HG03139 (cell line): ENCODE results near the gene CRAMP1.

Experiments
- ATAC-seq: cut with Tn5 transposase; IDR thresholded peaks from one replicate; pipeline ENCODE4 v1.9.1; 2021; ENCODE audit not compliant: unreplicated experiment

CRAMP1 gene

DNA sequence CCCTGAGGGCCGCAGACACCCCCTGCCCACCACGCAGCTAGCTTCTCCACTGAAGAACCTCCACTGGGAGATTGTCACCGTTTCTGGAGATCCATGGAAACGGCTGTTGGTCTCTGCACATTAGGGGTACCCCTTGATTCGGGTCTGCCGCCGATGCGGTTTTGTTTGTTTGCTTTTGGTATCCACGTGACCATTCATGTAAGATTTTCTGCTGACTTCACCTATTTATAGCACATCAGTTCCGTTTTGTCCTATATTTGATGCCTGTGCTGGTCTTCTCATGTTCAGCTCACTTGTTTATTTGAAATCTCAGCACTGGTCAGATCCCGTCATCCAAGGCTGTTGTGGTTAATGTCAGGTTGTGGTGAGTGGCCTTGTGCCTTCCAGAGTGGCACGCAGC lies 21.1 kb downstream of the CRAMP1 start:
- ATAC-seq = no peak

DNA sequence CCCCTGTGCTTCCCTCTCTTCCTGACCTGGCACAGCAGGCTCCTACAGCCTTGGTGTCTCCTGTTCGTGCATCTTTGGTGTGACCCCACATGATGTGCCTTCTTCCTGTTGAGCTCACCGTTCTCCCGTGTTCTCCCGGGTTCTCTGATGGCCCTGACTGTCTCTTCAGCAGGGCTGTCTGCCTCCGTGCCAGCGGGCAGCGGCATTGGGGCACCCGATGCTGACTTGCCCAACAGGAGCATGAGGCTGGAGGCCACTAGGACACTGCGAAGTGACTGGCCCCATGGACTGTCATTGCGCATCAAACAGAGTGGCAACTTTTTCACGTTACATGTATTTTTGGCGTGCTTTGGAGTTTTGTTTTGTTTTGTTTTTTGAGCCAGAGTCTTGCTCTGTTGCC lies 22.4 kb downstream of the CRAMP1 start:
- ATAC-seq = no peak

DNA sequence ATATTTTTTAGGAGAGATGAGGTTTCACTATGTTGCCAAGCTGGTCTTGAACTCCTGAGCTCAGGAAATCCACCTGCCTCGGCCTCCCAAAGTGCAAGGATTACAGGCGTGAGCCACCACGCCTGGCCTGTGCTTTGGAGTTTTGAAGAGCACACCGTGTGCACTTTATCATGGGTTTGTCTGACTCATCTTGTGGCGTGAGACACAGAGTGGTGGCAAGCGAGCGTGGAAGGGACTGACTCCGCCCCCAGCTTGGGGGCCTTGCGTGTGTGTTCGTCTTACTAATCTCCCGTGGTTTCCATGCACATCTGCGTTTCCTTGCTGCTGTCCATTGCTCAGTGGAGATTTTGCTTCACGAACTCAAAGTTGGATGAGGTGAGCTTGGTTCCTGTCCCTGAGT lies 22.9 kb downstream of the CRAMP1 start:
- ATAC-seq = no peak

DNA sequence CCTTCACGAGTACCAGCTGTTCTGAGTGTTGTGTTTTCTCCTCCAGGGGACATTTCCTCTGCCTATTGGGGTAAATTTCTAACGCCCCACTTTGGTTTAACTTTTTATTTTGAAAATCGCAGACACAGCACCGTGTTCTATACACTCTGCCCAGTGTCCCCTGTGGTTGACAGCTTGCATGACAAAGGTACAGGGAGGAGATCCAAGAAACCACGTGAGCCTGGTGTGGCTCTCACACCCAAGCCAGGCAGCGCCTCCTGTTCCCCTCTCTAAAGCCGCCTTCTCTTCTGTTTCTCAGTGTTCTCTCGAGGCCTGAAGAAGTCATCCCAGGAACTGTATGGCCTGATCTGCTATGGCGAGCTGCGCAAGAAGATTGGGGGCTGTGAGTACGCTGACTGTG lies 25.4 kb downstream of the CRAMP1 start:
- ATAC-seq = no peak

DNA sequence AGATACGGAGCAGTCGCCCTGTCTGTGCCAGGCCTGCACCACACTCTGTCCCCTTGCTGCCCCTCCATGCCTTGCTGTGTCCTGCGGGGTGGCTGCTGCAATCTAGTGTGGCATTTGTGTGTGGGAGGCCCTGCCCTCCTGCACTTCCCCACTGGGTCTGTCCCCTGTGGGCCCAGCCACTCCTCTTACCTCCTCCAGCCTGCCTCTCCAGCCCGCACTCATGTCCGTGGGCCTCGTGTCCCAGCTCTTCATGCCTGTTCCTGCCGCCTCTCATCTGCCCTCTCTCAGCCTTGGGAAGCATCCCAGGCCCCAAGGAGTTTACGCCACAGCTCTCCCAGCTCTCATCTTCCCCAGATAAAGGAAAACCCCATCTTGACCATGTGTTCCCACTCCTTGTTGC lies 26.6 kb downstream of the CRAMP1 start:
- ATAC-seq = no peak

DNA sequence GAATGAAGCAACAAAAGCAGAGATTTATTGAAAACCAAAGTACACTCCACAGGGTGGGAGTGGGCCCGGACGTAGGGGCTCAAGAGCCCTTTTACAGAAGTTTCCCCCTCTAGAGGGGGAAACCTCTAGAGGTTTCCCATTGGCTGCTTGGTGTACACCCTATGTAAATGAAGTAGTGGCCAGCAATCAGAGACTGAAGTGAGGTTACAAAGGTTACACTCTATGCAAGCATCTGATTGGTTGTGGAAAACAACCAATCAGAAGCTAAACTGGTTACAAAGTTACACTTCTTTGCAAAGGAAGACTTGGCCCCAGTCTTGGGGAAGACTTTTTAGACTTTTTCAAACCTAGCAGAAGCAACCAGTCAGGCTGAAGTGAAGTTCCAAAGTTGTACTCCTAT lies 27.1 kb downstream of the CRAMP1 start:
- ATAC-seq = no peak

DNA sequence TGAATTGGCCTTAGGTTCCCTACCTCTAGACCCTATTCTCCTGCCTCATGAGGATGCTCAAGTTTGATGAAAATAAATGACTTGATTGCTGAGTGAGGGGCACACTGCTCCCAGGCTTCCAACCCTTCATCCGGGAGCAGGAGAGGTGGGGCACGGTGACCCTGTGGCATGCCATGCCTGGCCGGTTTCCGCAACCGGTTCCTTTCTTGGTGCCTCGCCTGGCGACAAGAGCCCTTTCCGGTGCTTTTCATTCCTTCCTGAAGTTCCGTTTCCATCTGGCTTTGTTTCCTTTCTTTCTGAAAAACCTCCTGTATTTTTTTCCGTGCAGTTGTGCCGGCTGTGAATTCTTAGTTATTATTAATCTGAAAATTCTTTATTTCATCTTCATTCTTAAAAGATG lies 27.7 kb downstream of the CRAMP1 start:
- ATAC-seq = no peak

DNA sequence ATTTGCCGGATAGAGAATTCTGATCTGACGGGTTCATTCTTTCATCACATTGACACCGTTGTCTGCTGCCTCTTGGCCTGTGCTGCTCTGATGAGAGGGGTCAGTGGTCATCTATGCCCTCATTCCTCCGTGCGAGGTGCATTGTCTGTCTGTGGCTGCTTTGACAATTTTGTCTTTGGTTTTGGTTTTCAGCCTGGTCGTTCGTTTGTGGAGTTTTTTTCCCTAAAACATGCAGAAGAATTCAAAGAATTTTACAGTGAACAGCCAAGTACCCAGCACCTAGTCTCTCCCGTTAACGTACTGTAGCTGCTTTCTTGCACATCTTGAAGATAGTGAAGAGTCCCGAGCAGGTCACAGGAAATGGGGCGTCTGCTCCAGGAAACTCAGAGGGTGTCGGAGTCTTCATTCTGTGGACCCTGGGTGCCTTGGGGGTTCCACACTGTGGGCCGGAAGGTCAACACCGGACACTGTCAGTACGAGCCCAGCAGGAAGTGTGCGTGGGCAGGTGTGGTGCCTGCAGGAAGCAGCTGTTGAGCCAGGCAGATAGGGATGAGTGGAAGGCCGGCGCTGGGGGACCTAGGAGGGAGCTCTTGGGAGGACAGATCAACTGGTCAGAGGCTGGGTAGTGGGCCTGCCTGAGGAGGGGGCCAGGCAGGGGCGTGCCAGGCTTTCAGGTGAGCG lies 28.2 kb downstream of the CRAMP1 start:
- no peak for ATAC-seq

DNA sequence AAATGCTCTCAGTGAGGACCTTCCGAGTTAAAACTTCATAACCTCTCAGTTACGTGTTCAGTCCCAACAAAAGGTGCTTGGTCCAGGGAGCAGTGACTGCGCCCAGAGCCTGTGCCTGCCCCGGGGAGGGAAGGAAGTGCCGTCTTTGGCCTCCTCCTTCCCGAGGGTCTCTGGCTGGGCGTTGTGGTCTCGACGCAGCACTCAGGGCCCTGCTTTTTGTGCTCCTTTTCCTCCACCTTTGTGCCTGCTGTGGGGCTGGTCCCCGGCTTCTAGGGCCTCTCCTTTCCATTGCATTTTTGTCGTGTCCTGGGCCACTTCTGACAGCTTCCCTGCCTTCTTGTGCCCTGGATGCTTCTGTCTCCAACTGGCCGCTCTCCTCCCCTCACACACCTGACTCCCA lies 29.1 kb downstream of the CRAMP1 start:
- no peak for ATAC-seq

DNA sequence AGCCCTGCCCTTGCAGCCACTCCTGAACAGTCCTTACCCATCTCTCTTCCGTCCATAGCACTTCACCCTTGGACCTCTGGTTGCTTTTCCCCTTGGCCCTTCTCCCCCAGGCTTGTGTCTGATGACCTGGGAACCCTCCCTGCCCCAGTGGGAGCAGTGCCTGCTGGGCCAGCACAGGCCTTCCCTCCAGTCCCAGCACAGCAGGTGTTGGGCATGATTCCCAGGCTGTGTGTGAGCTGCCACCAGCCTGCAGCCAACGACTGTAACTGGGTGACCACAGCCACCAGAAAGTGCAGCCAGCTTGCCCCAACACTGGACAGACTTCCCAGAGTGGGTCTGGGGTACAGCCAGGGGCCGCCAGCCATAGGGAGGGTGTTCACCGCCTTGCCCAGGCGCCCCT lies 30.0 kb downstream of the CRAMP1 start:
- ATAC-seq = no peak

DNA sequence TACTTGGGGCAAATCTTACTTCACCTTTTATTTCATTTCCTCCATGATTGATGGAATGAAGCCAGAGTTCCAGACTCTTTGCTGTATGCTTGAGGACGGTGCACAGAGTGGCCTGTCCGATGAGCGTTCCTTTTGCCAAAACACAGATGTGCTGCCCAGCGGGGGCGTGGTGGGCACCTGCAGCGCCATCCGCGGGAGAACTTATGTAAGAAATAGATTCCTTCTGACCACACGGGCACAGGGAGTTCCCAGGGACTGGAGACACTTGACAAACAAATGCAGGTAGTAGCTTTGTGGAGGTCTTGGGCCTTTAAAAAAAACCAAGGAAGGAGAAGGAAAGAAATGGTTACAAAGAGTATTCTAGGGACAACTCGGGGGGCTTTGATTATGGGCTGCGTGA lies 30.6 kb downstream of the CRAMP1 start:
- no peak for ATAC-seq

DNA sequence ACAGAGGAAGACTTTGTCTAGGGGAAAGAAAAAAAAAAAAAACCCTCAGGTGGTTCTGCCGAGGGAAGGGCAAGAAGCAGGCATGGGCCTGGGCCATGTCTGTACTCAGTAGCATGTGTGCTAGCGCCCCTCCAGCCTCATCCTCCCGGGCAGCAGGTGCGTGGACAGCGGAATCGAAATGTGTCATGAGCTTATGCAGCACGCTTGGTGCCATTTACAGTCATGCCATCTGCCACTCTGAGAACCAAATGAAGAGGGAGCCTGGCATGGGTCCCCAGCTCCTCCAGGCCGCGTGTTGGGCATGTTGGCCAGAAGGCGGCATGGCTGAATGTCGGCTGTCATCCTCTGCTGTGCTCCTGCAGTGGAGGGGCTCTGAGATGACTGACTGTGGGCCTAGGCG lies 31.4 kb downstream of the CRAMP1 start:
- ATAC-seq = no peak

DNA sequence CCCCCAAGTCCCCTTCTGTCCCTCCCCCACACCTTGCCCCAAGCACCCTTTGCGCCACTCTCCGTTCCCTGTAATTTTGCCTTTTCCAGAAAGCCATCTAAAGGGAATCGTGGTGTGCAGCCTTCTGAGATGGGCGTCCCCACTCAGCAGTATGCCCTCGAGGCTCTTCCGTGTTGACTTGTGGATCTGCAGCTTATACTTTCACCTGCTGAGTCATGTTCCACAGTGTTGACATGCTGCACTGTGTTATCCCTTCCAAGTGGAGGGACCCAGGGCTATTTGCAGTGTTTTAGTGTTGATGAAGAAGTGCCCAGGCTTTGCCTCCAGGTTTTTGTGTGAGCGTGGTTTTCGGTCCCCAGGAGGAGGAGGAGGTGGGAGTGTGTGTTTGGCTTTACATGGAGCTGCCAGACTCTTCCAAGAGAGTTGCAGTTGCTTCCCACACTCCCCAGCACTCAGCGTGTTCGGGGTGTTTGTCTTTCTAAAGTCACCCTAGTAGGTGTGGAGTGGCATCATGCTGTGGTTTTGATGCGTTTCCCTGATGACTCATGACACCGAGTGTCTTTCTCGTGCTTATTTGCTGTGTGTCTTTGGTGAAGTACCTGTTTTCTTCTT lies 33.9 kb downstream of the CRAMP1 start:
- ATAC-seq = no peak

DNA sequence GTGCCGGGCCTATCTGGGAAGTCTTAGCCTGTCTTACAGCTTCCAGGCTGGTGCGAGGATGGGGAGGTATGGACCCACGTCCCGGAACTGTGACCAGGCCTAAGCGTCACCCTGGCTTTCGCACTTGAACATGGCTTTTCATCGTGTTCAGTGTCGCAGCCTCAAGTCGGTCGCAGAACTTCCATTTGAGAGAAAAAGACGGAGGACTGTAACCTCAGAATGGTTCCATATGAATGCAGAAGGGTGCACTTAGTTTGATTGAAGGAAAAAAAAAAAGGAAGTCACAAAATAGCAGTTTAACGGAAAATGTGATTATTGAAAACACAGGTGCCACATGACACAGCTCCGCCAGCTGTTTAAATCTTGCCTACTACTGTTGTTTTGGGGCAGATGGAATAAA lies 35.7 kb downstream of the CRAMP1 start:
- no peak for ATAC-seq

DNA sequence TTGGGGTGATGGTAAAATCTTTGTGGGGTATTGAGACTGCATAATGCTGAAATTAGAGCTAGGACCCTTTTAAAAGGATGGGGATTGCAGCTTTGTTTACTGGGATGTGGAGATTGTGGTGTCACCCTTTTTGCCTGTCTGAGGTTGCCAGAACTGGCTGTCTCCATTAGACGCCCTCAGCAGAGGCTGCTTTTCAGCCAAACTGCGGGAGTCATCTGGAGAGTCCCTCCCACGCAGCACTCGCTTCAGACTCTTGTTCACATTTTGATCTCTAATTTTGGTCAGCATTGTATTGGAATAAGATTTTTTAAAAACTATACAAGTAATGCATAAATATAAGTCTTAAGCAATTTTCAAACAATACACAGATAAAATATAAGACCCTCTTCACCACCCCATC lies 38.0 kb downstream of the CRAMP1 start:
- no peak for ATAC-seq

DNA sequence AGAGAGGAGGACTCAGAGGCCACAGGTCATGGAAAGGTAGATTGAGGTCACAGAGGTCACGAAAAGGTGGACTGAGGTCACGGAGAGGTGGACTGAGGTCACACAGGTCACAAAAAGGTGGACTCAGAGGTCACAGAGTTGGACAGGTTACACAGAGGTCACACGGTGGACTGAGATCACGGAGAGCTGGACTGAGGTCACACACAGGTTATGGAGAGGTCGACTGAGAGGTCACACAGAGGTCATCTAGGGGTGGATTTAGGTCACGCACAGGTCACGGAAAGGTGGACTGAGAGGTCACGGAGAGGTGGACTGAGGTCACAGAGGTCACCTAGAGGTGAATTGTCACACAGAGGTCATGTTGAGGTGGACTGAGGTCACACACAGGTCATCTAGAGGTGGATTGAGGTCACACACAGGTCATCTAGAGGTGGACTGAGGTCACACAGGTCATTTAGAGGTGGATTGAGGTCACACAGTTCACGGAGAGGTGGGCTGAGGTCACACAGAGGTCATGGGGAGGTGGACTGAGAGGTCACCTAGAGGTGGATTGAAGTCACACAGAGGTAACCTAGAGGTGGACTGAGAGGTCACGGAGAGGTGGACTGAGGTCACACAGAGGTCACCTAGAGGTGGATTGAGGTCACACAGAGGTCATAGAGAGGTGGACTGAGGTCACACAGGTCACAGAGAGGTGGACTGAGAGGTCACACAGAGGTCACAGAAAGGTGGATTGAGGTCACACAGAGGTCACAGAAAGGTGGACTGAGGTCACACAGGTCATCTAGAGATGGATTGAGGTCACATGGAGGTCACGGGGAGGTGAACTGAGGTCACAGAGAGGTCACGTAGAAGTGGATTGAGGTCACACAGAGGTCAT lies 39.2 kb downstream of the CRAMP1 start:
- no peak for ATAC-seq

DNA sequence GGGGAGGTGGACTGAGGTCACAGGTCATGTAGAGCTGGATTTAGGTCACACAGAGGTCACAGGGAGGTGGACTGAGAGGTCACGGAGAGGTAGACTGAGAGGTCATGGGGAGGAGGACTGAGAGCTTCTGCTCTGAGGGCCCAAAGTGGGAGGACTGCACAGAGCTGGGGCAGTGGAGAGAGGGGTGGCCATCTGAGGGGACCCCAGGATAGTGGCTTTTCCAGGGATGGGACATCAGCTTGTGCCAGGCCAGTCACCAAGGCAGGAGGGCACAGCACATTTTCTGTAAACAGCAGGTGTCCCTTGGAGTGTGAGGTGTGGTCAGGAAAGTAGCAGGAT lies 39.8 kb downstream of the CRAMP1 start:
- ATAC-seq = no peak

DNA sequence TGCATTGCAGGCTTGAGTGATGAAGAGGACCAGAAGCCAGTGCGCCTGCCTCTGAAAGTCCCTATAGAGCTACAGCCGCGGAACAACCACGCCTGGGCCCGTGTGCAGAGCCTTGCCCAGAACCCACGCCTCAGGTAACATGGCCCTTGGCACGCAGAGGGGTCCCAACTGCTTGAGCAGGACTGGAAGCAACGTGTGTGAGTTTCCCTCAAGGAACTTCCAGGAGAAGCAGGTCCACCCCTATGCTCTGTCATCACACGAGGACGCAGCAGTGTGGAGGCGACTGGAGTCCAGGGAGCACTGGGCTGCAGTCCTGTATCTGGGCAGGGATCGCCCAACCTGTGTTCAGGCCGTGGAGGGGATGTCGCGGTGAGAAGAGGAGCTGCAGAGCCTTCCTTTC lies 40.9 kb downstream of the CRAMP1 start:
- no peak for ATAC-seq

DNA sequence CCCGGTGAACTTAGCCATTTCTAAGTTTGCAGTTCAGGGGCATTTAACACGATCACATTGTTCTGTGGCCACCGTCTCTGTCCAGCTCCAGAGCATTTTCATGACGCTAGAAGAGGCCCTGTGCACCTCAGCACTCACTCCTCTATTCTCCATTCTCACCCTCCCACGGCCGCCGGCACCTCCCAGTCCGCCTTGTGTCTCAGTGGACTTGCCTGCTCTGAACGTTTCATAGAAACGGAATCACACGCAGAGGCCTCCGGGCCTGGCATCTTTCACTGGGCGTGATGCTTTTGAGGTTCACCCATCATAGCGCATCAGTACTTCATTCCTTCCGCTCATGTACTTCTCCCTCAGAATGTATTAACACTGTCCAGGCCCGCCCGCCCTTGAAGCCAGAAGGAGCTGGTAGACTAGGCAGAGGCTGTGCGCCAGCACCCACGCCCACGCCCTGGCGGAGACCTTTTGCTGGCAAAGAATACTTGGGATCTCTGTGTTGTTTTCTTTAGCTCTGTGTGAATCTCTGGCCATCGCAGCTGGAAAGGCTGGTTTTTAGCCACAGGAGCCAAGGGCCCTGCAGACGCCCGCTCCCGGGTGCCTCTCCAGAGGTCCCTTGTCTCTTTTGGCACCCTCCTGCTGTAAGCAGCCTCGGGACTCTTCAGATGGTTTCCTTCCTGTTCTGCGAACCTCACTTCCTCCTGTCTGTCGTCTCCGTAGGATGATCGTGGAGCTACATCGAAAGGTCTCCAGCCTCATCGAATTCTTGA lies 42.5 kb downstream of the CRAMP1 start:
- ATAC-seq = no peak

DNA sequence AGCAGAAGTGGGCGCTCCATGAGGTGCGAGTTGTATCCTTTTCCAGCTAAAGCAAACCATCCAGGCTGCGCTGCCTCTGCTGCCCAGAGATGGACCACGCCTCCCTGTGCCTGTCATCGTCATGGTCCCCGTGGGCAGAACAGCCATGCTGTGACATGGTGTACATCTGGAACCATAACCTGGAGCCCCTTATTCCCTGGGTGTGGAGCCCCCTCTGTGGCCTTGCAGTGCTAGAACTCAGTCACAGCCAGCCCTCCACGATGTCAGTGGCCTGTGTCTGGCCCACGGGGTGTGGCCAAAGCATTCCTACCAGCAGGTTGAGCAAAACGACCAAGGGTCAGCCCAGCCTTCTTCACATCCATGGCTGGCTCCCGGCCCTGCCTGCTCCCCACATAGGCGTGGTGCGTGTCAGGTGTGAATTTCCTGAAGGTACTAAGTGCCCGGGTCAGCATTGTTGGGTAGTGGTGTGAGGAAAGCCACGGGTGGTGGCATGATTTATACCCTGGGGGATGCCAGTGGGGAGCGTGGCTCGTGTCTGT lies 43.2 kb downstream of the CRAMP1 start:
- no peak for ATAC-seq
